Ammon's horn (tissue), 1 donor: ENCODE measurements around the gene ERBB2.
"Not testable (repeated sequence)": the region's sequence is repeated elsewhere in the genome, so short reads cannot be mapped to it uniquely, and the experiment has no call there.

Experiments
- DNase-seq: peaks from one replicate; pipeline ENCODE4 v3.0.0-alpha.2; 2016; ENCODE audit warnings: low spot score

Gene ERBB2

DNA sequence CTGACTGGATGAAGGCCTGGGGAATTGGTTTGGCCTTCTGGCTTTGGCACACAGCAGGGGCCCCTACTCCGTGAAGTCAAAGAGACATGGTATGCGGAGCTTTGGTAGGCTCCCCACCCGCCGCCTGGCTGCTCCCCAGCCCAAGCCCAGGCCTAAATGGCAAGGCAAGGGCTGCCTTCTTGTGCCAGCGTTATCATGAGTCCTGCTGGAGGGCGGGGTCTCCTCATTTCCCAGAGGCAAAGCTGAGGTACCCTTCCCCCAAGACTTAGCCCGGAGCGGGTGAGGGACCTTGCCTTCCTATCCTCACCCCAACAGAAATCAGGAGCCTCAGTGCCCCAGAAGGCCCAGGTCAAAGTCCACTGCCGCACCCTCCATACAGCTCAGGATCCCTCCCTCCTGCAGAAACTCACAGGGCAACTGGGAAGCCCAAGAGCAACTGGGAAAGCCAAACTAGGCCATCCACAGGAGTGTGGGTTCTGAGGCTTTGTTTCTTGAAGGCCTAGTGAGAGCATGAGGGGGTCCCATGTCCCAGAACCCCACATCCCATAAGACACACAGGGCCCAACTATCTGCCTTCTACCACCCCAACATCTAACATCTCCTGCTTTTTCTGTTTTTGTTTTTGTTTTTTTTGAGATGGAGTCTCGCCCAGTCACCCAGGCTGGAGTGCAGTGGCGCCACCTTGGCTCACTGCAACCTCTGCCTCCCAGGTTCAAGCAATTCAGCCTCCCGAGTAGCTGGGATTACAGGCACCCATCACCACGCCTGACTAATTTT, 21.3 kb upstream of the ERBB2 start:
- no peak for DNase-seq

- no peak for DNase-seq
Observed at GRCh38 chr17:39679521-39680192, 20.2 kb upstream of the ERBB2 start.

- DNase-seq = no peak
Observed at GRCh38 chr17:39683295-39683939, 16.4 kb upstream of the ERBB2 start.

DNA sequence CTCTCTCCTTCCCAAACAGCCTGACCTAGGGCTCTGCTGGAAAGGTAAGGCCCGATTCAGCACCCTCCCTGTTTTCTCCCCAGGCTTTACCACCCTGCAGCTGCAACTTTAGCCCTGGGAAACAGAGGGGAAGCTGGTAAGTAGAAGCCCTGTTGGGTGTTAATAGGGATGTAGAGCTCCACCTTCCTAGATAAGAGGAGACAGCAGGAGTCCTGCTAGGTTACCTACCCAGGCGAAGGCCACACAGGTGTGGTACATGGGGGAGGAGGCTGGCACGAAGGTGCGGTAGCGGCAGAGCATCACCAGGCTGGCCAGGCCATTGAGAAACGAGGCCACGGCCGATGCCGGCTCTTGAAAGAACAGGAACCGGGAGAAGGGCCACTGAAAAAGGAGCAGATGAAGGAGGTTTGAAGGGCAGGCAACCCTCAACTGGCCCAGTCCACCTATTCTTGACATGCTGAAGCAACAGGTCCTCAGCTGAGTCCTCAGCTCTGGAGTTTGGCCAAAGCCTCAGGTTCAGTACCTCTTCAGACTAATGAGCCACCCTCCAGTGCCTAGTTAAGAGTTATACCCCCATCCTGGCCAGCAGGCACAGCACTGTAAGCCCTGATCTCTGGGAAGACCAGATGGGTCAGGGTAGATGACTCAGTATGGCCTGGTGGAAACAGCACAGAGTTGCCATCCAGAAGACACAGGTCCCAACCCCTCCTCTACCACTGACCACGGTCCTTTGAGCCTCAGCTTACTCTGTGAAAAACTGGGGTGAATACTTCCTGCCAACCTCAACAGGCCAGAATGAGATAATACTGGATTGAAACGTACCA, 15.3 kb upstream of the ERBB2 start:
- DNase-seq = no peak

DNA sequence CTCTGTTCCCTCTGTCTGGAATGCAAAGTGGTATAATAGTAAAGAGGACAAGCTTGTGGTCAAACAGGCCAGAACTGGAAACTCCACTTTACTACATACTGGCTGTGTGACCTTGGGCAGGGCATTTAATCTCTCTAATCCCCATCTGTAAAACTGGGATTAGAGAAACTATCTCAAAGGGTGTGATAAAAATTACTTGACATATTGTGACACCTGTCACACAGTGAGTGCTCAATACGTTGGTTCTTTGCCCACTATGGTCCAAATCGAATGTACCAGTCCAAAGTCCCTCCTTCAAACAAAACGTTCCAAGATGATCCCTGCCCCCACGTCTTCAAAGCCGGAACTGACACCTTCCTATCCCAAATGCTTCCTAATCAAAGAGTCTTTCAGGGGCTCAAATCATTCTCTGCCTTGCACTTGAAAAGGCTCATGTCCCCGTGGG, 12.7 kb upstream of the ERBB2 start:
- no peak for DNase-seq

- peak; percentile 89 for DNase-seq
Observed at GRCh38 chr17:39687546-39688474, 12.1 kb upstream of the ERBB2 start, which contains the start of gene PGAP3. Gene PGAP3, minus strand, starts transcription at chr17:39688057. Its CDS starts 43 bp downstream, at chr17:39688014.

DNA sequence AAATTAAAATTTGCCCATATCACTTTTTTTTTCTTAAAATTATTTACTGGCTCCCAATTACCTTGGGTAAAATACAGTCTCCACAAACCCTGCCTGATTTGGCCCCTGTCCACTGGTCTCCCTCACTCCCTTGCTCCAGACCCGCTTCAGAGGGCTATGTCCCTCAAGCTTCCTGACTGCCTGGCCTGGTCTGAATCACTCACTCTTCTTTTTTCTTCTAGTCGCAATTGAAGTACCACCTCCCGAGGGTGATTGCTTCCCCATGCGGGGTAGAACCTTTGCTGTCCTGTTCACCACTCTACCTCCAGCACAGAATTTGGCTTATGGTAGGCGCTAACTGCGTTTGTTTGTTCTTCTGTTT, 11.4 kb upstream of the ERBB2 start:
- no peak for DNase-seq

DNA sequence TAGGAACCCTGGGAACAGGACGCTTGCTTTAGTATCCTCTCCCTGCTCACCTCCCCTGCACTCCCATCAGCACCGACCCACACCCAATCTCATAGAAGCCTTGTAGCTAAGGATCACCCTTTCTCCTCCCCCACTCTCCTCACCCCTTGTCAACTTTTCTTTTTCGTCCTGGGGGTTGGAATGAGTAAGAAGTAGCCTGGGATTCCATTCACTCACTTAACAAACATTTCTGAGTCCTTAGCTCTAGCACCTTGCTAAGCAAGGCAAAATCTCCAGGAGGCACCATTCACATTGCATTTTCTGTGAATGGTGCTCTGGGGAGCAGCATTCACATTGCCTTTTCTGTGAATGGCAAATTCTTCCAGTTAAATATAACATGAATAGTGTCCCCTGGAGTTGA, 10.9 kb upstream of the ERBB2 start:
- DNase-seq = no peak

GRCh38 chr17:39694593-39694992, 5.3 kb upstream of the ERBB2 start:
- no peak for DNase-seq

GRCh38 chr17:39695089-39695474, 4.8 kb upstream of the ERBB2 start:
- no peak for DNase-seq

DNA sequence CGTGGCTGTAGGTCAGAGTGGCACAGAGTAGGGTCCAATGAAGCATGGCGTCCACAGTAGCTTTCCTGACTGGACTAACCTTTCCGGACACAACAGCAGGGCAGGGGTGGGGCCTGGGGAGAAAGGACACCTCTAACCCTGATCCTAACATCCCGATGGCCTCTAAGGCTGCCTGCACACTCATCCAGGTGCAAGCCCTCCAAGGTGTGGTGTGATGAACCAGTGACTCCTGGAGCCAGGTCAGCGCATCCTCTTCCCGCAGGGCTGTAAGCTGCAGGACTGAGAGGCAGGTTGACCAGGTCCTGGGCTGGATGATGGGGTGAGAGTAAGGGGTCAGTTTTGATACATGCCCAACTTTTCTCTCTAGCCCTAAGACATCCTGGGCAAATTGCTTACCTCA, 3.1 kb upstream of the ERBB2 start:
- DNase-seq = no peak

DNA sequence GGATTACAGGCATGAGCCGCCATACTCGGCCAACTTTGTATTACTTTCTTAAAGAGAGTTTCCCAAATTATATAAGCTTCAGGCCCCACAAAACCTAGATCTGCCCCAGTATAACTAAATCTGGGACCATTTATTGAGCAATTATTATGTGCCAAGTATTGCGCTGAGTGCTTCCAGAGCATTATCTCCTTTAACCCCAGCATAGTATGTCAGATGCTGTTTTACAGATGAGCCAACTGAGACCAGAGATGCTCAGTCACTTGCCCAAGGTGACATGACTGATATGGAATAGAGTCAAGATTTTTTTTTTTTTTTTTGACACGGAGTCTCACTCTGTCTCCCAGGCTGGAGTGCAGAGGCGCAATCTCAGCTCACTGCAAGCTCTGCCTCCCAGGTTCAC, 1.9 kb upstream of the ERBB2 start:
- DNase-seq = no peak

GRCh38 chr17:39699157-39699817, 577 bp upstream of the ERBB2 start:
- DNase-seq = not testable (repeated sequence)

DNA sequence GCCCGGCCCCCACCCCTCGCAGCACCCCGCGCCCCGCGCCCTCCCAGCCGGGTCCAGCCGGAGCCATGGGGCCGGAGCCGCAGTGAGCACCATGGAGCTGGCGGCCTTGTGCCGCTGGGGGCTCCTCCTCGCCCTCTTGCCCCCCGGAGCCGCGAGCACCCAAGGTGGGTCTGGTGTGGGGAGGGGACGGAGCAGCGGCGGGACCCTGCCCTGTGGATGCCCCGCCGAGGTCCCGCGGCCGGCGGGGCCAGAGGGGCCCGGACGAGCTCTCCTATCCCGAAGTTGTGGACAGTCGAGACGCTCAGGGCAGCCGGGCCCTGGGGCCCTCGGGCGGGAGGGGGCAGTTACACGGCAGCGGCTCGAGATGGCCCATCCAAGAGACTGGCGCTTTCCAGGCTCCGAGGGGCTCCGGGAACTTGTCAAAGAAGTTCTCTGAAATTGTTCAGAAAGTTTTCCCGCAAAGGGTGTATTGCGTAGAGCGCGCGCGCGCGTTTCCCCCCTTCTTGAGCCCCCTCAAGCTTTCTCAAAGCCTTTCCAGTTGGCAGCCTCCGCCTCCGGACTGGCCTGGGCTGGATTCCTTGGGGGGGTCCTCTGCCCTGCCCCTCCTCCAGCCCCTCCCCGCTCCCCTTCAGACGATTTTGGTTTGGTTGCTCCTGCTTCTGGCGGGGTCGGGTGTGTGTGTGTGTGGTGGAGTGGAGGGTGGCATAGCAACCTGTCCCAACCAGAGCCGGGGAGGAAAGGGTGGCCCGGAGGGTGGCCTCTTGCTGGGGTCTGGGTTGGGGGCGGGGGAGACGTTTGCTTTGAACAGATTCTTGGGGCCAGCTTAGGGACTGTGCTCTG, 504 bp downstream of the ERBB2 start:
- no peak for DNase-seq

GRCh38 chr17:39701012-39701783, 1.3 kb downstream of the ERBB2 start:
- DNase-seq = no peak

- DNase-seq = no peak
Observed at GRCh38 chr17:39701784-39702422, 2.0 kb downstream of the ERBB2 start.

DNA sequence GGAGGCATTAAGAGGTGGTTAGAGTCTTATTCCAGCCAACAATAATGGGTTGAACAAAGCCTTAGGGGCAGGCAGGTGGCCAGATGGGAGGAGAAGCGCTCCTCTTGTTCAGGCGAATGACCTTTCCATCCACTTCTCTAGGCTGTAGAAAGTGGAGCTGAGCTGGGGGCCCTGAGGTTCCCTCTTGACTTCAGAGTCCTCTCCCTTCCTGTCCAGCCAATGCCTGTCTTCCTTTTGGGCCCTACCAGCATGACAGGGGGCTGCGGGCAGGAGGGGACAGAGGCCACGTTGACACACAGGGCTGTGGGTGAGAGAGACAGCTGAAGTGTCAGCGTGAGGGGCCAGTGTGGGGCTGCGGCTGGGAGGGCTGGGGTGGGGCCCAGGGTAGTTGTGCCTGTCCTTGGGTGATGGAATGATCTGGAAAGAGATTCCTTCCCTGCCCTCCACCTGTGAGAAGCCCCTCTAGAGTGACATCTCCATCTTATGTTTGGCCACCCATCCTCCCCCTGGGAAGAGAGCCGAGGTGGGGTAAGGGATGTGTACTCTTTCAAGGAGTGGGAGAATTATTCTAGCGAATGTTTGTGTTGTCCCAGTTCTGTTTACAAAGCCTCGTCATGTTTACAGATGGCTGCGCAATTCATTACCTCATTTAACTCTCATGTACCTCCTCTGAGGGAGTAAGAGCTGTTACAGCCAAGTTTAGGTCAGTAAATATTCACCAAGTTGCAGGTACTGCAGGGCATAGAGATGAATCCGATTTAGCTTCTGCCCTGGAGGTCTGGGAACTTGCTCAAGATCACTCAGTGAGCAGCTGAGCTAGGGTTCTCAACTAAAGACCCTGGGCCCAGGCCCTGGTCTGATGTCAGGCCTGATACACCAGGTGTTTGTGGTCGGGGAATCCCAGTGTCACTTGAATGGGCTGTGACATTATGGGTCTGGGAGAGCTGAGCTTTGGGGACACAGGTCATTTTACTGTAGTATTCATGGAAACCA, 3.3 kb downstream of the ERBB2 start:
- DNase-seq = no peak
